Activated gamma-delta T cell (primary cell): ENCODE data around the gene KIAA0825.
"Not testable (repeated sequence)": the region's sequence is repeated elsewhere in the genome, so short reads cannot be mapped to it uniquely, and the experiment has no call there.

Experiments
- DNase-seq: peaks from one replicate; lab custom pipeline; 2025; lab: John Stamatoyannopoulos, UW

Gene KIAA0825

DNA sequence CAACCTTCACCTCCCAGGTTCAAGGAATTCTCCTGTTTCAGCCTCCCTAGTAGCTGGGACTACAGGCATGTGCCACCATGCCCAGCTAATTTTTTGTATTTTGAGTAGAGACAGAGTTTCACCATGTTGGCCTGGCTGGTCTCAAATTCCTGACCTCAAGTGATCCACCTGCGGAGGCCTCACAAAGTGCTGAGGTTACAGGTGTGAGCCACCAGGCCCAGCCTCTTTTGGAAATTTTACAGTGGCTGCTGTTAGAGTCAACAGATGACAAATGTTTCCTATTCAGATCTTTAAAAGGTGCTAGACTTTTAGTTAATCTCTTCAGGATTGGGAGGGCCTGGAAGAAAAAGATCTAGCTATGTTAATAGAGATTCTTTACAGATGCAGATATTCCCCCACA, 45.1 kb downstream of the KIAA0825 start:
- not testable (repeated sequence) for DNase-seq

GRCh38 chr5:94571415-94571814, 47.0 kb downstream of the KIAA0825 start:
- no peak for DNase-seq

GRCh38 chr5:94564812-94565211, 53.6 kb downstream of the KIAA0825 start:
- no peak for DNase-seq

- no peak for DNase-seq
These were observed 56.0 kb downstream of the KIAA0825 start for GRCh38 chr5:94562327-94562971.

DNA sequence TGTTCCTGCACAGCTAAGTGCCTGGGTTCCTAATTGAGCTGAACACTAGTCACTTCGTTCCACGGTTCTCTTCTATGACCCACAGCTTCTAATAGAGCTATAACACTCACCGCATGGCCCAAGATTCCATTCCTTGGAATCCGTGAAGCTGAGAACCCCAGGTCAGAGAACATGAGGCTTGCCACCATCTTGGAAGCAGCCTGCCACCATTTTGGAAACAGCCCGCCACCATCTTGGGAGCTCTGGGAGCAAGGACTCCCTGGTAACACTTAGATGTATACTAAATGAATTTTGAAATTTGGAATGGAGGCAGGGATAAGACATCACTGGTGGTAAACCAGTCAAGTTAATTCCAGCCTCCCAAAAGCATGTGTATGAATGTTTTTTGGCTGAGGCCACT, 60.4 kb downstream of the KIAA0825 start:
- DNase-seq, result no peak

DNA sequence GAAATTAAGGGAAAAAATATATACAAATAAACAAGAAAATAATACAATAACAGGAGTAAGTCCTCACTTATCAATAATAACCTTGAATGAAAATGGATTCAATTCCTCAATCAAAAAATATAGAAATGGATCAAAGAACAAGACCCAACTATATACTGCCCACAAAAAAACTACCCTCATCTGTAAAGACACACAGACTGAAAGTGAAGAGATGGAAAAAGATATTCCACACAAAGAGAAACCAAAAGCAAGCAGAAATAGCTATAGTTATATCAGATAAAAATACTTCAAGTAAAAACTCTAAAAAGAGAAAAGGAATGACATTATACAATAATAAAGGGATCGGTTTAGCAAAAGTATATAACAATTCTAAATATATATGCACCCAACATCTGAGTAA, 66.5 kb downstream of the KIAA0825 start:
- no peak for DNase-seq

- no peak for DNase-seq
These were observed 72.4 kb downstream of the KIAA0825 start for GRCh38 chr5:94545870-94546625.

- DNase-seq, result no peak
These were observed 73.4 kb downstream of the KIAA0825 start for GRCh38 chr5:94544875-94545547.

DNA sequence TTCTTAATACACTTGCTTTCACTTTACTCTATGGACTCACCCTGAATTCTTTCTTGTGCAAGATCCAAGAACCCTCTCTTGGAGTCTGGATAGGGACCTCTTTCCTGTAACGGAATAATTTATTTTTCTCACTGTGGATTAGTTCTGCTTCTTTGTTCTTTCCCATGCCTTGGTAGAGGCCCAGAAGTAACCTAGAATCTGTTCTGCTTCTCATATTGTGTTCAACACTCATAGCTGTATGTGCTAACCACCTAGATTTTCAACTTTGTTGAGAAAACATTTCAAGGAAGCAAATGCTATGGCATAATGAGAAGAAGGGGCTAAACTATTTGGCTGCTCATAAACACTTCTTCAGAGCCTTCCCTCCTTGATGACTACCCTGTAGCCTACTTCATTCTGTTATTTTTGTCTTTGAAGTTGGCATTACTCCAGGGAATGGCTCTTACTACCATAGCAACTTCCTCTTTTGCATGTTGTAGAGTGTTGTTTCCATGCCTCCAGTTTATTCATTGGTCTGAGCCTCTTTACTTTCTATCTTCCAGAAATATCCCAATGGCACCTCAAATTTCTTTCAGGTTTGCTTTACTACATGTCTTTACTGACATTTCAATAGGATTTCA, 74.3 kb downstream of the KIAA0825 start:
- DNase-seq, result no peak

GRCh38 chr5:94540856-94541494, 77.4 kb downstream of the KIAA0825 start:
- DNase-seq, result no peak

DNA sequence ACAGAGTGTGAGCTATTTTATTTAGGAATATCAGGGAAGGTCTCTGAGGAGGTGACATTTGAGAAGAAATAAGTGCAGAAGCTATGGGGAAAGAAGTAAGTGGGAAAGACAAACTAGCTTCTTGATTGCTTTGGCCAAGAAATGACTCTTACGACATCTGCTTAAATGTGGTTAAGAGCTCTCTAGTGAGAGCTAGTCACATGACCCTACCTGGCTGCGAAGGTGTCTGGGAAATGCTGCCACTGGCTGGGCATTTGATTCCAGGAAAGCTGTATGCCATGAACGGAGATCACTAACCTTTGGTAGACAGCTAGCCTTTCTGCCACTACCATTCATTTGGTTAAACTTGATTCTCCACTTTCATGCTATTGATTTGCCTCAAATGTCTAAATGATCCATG, 80.1 kb downstream of the KIAA0825 start:
- no peak for DNase-seq

DNA sequence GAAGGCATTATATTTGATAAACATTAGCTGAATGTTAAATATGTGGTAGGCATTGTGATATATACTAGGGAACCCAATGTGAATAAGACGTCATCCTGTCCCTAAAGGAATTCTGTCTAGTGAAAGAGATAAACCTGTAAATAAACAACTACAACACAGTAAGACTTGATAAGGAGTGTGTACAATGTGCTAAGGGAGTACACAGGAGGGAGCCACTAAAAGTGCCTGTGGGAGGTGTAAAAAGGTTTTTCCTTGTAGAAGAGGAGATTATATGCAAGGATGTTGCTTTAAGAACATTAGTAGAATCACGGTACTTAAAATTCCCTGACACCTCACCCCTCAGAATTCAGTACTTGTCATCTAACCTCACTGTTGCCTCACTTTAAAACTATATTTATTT, 91.7 kb downstream of the KIAA0825 start:
- DNase-seq, result no peak

DNA sequence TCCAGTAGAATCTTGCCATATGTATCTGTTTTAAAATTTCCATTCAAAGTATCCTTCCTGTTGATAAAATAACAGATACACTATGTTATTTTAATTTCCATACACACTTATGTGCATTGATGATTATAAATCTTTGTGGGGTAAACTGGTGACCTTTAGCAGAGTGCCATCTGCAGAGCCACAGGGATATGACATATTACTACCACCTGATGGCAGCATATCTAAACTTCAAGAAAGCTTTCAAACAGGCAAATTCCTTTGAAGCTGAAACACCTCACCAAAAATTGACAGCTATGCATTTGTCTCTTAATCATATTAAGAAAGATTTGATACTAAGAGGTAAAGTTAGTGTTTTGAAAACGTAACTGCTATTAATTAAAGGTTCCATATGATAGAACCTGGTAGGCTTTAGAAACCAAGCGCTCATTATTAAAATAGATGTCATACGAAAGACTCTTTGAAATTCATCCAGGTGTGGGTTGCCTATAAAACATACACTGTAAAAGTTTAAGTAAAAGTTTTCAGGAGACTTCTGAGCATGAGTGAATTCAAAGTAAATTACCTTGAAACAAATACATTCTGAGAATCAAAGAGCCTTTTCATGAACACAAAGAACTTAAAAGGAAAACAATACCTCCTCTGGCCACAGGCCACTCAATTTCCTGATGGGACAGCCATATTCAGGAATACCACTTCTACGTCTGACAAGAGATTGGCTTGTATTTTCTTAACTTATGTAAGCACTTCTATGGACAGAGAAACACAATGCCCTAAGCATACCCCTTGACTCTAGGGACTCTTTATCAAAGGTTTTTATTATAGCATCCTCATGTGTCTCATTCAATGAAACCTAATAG, 93.3 kb downstream of the KIAA0825 start:
- DNase-seq, result no peak

DNA sequence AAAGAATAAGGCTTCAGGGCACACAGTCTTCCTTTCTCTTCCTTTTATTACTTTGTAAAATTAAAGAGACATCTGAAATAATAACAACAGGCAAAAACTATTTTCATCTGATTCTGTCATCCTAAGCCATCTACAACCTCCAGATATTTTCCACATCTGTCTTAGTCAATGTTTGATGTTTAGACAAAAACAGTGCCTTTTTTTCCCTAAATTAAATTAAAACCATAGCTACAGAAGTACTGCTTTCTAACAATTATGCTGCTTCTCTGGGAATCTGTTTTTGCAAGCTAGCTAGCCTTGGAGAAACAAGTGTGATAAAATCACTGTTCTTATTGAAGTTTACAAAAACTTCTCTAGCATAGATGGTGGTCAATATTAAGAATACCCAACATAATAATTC, 95.4 kb downstream of the KIAA0825 start:
- no peak for DNase-seq

DNA sequence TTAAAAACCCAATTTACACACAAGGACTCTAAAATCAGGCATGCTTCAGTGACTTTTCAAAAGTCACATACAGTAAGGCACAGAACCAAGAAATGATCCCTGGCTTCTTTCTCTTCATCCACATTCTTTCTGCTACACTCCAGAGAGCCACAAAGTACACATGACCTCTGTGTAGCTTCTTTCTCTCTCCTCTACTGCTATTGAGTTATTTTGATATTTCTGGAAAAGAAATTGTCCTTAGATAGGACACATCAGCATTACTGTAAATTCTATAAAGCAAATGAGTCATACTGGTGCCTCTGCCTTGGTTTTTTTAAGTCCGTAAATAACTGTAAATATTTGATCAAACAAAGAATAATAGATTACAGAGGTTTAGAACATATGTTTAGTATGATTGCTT, 96.3 kb downstream of the KIAA0825 start:
- no peak for DNase-seq

- DNase-seq, result no peak
These were observed 100.6 kb downstream of the KIAA0825 start for GRCh38 chr5:94517490-94518488.

DNA sequence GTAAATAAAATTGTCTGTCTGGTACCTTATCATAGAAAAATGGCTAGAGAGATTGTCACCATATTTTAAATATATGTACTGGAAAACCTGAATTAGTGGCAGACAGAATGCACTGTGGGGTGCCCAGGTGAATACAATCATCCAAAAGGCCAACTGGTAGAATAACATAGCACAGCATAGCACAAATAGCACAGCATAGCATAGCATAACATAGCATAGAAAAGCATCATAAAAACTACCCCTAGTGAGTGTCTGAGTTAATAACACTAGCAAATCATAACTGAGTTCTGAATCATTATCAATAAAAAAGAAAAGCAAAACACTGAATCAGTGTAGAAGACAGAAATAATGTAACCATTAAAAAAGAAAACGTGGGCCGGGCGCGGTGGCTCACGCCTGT, 102.3 kb downstream of the KIAA0825 start:
- no peak for DNase-seq

GRCh38 chr5:94508461-94509148, 109.8 kb downstream of the KIAA0825 start:
- no peak for DNase-seq

- no peak for DNase-seq
These were observed 112.9 kb downstream of the KIAA0825 start for GRCh38 chr5:94505327-94506068.
